PC-9 (cell line): ENCODE results near the gene ATXN1. TPM values are rescaled to one million over a fixed set of nuclear protein-coding genes. Genes with fewer than 3 reads are reported as not detected.

Experiments
- BruUV-seq: library from RNA; stranded (reverse); fragments of 400-500 nt; replicated peaks from 2 replicates; lab custom pipeline; 2021; lab: Mats Ljungman, UMichigan
- CTCF ChIA-PET: fragments of 300-600 bp; sonication (Branson Sonifier 250); formaldehyde crosslinking; loops from one replicate; lab custom pipeline; 2022; ENCODE audit warnings: antibody characterized with exemption; lab: Charles Lee
- POLR2A ChIA-PET: fragments of 300-600 bp; sonication (Branson Sonifier 250); formaldehyde crosslinking; loops from one replicate; lab custom pipeline; 2022; ENCODE audit warnings: antibody characterized with exemption; ENCODE audit not compliant: unreplicated experiment; lab: Charles Lee
- DNase-seq, 2 experiments: peaks; one replicate each; pipeline versions ENCODE4 v3.0.0 to v3.0.0-alpha.2; 2015 to 2022; ENCODE audit warnings: mixed read lengths in 1 of 2
- H2AFZ ChIP-seq: fragments of 200-600 bp; sonication (generic); 2 replicates; pipeline ENCODE4 v1.8.1; 2017; ENCODE audit warnings: antibody characterized with exemption
- H3F3A ChIP-seq: fragments of 200-600 bp; sonication (generic); 2 replicates; pipeline ENCODE4 v1.8.1; 2017; ENCODE audit warnings: antibody characterized with exemption, mild to moderate bottlenecking, low read depth; ENCODE audit not compliant: insufficient read depth
- H3K27ac ChIP-seq: fragments of 200-600 bp; sonication (generic); 2 replicates; pipeline ENCODE4 v1.6.1; 2016; ENCODE audit warnings: mixed run types
- H3K27me3 ChIP-seq: fragments of 200-600 bp; sonication (generic); 2 replicates; pipeline ENCODE4 v1.6.1; 2016; ENCODE audit warnings: low read depth, mixed run types; ENCODE audit not compliant: insufficient read depth
- H3K36me3 ChIP-seq: fragments of 200-600 bp; sonication (generic); 2 replicates; pipeline ENCODE4 v1.6.1; 2016; ENCODE audit warnings: low read depth, mixed run types
- H3K4me1 ChIP-seq: fragments of 200-600 bp; sonication (generic); replicated peaks from 2 replicates; pipeline ENCODE4 v1.6.1; 2016; ENCODE audit warnings: mixed run types; ENCODE audit not compliant: insufficient read depth
- H3K4me2 ChIP-seq: fragments of 200-600 bp; sonication (generic); 2 replicates; pipeline ENCODE4 v1.6.1; 2017; ENCODE audit warnings: mixed run types
- H3K4me3 ChIP-seq: fragments of 200-600 bp; sonication (generic); 2 replicates; pipeline ENCODE4 v1.6.1; 2016; ENCODE audit warnings: mixed run types
- H3K79me2 ChIP-seq: fragments of 200-600 bp; sonication (generic); 2 replicates; pipeline ENCODE4 v1.6.1; 2017; ENCODE audit warnings: low read depth, mixed run types
- H3K9me2 ChIP-seq: fragments of 200-600 bp; sonication (generic); 2 replicates; pipeline ENCODE4 v1.8.1; 2017; ENCODE audit warnings: mild to moderate bottlenecking; ENCODE audit not compliant: insufficient read depth
- H3K9me3 ChIP-seq: fragments of 200-600 bp; sonication (generic); 2 replicates; pipeline ENCODE4 v1.8.1; 2016; ENCODE audit warnings: low read depth; ENCODE audit not compliant: insufficient read depth
- H4K20me1 ChIP-seq: fragments of 200-600 bp; sonication (generic); 2 replicates; pipeline ENCODE4 v1.8.1; 2017; ENCODE audit not compliant: insufficient read depth
- EZH2 ChIP-seq: fragments of 200-600 bp; sonication (generic); IDR thresholded peaks from 2 replicates; pipeline ENCODE4 v1.8.0; 2017; ENCODE audit warnings: antibody characterized with exemption, low read depth
- intact Hi-C: fragments of 100-400 bp; cut with micrococcal nuclease; formaldehyde crosslinking; loops from one replicate; pipeline ENCODE4 v1.10.0; 2022; ENCODE audit not compliant: unreplicated experiment
- total RNA-seq: library from RNA; stranded (reverse); gene quantifications from 2 replicates; pipeline ENCODE4 v1.2.3, GENCODE V29; 2021
- TF ChIP-seq, protein P1 (sequence below): fragments of 200-600 bp; sonication (generic); conservative IDR thresholded peaks from 2 replicates; pipeline ENCODE4 v1.6.1; 2017; ENCODE audit warnings: mixed run types, antibody characterized with exemption, mild to moderate bottlenecking, moderate library complexity

The ATXN1 gene
- total RNA-seq, 1 experiment from 2014 or later = 42.7 TPM

DNA sequence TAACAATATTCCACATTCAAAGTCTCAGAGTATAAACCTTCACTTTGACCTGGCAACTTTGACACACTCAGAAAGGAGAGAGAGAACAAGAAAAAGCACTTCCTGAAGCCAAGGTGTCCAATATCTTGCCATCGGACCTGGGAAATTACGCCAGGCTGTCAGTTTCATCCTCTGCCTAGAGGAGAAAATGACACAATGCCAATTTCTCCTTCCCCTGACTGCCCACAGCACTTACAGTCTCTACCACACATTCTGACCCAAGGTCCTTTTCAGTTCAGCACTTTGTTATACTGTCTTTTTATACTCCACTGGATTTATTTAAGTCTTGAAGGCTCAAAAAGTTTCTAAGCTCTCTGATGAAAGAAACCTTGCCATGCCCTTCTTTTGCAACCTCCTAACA is 272.4 kb downstream of the ATXN1 start:
- DNase-seq = no peak
- ChIA-PET CTCF (no interaction called here), POLR2A (no interaction called here)
- Histone ChIP-seq H4K20me1 (no peaks in the 10 kb centered on the region), H3K27ac (no peak overlapping the region), H3K36me3 (no peaks in the 10 kb centered on the region; the same call in 1 of the 2 replicates), H3K9me3 (no peaks in the 10 kb centered on the region), H2AFZ (no peak overlapping the region), H3K4me2 (no peak overlapping the region), H3K4me1 (no peaks in the 10 kb centered on the region), H3K79me2 (no peaks in the 10 kb centered on the region), H3K9me2 (no peaks in the 10 kb centered on the region; the same call in 1 of the 2 replicates), H3K27me3 (no peaks in the 10 kb centered on the region), H3K4me3 (no peak overlapping the region), H3F3A (no peaks in the 10 kb centered on the region)
- BruUV-seq = no TSS peak
- intact Hi-C loops = no loop called here
- TF ChIP-seq, protein P1, sequence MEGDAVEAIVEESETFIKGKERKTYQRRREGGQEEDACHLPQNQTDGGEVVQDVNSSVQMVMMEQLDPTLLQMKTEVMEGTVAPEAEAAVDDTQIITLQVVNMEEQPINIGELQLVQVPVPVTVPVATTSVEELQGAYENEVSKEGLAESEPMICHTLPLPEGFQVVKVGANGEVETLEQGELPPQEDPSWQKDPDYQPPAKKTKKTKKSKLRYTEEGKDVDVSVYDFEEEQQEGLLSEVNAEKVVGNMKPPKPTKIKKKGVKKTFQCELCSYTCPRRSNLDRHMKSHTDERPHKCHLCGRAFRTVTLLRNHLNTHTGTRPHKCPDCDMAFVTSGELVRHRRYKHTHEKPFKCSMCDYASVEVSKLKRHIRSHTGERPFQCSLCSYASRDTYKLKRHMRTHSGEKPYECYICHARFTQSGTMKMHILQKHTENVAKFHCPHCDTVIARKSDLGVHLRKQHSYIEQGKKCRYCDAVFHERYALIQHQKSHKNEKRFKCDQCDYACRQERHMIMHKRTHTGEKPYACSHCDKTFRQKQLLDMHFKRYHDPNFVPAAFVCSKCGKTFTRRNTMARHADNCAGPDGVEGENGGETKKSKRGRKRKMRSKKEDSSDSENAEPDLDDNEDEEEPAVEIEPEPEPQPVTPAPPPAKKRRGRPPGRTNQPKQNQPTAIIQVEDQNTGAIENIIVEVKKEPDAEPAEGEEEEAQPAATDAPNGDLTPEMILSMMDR = no peak
- TF ChIP-seq EZH2 = no peak

DNA sequence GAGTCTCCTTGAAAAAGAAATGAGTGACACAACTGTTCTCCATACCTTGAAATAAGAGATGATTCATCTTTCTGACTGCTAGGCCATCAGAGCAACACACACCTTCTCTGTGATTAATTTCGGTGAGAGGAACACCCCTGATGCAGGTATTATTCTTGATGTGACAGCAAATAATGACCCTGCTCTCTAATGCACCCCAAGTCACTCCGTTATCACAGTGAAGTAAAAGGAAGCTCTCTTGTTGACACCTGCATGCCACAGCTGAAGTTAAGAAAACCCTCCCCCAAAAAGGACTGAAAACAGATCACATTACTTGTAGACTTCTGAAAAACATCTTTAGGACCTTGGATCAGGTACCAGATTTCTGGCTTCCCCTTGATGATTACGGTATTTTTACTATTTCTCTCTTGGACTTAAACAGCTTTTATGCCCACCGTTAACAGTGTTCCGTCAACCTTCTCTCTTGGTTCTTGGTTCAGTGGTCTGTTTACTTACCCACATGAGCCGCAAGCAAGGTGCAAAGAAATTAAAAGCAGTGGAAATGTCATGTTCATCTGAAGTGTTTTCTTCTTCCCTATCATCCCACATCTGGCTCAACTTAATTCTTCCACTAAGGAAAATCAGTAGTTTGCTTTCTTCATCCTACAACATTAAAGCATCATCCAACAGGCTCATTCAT is 273.1 kb downstream of the ATXN1 start:
- H3K9me3 ChIP-seq = no peaks in the 10 kb centered on the region
- H3K9me2 ChIP-seq = no peaks in the 10 kb centered on the region; the same call in 1 of the 2 replicates
- no peaks in the 10 kb centered on the region for H3K4me1 ChIP-seq
- H3K36me3 ChIP-seq = no peaks in the 10 kb centered on the region; the same call in 1 of the 2 replicates
- no TSS peak for BruUV-seq
- H3K27ac ChIP-seq = no peak overlapping the region
- no peaks in the 10 kb centered on the region for H4K20me1 ChIP-seq
- intact Hi-C loops = no loop called here
- POLR2A ChIA-PET = no interaction called here
- H3K4me2 ChIP-seq = no peak overlapping the region
- H3F3A ChIP-seq = no peaks in the 10 kb centered on the region
- H3K27me3 ChIP-seq = no peaks in the 10 kb centered on the region
- H3K4me3 ChIP-seq = no peak overlapping the region
- H3K79me2 ChIP-seq = no peaks in the 10 kb centered on the region
- CTCF ChIA-PET = no interaction called here
- H2AFZ ChIP-seq = no peak overlapping the region
- no peak for TF ChIP-seq EZH2
- TF ChIP-seq, protein P1 = no peak
- DNase-seq = no peak

DNA sequence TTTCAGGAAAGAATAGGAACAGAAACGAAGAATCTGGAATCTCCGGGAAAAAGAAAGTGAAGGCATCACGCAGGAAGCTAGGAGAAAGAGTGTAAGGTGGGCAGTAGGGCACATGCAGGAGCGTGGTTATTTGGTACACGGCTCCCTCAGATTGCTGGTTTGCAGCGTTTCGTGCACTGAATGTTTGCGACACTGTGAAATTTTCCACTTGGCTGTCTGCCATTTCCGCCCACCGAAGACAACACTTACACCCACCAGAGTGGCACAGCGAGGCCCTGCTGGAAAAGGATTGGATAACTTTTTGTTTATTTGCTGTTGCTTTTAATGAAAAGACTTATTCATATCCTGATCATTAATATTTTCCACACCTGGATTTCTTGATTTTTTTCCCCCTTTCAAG is 274.6 kb downstream of the ATXN1 start:
- CTCF ChIA-PET = no interaction called here
- POLR2A ChIA-PET = no interaction called here

More for the DNA sequence above, 274.6 kb downstream of the ATXN1 start:
- Histone ChIP-seq H3K79me2 (no peaks in the 10 kb centered on the region), H4K20me1 (no peaks in the 10 kb centered on the region), H3F3A (no peaks in the 10 kb centered on the region), H3K9me2 (no peaks in the 10 kb centered on the region; the same call in 1 of the 2 replicates), H3K27me3 (no peaks in the 10 kb centered on the region), H2AFZ (no peak overlapping the region), H3K27ac (no peak overlapping the region), H3K4me1 (no peaks in the 10 kb centered on the region), H3K36me3 (no peaks in the 10 kb centered on the region; the same call in 1 of the 2 replicates), H3K4me2 (no peak overlapping the region), H3K4me3 (no peak overlapping the region), H3K9me3 (0 out of 2 replicates have a peak, but pooled peaks cover 4% of the 10 kb centered on the region)
- TF ChIP-seq, protein P1 = no peak
- no TSS peak for BruUV-seq
- intact Hi-C loops = no loop called here
- DNase-seq = no peak
